ENCODE data around the gene UBD. TPM values are rescaled to one million over a fixed set of nuclear protein-coding genes. Genes with fewer than 3 reads are reported as not detected.
A peak's percentile ranks its signal among the peaks of the same experiment; 100 is the strongest.

Gene UBD
- total RNA-seq, 1 donor from 2014 or later, result not detected

DNA sequence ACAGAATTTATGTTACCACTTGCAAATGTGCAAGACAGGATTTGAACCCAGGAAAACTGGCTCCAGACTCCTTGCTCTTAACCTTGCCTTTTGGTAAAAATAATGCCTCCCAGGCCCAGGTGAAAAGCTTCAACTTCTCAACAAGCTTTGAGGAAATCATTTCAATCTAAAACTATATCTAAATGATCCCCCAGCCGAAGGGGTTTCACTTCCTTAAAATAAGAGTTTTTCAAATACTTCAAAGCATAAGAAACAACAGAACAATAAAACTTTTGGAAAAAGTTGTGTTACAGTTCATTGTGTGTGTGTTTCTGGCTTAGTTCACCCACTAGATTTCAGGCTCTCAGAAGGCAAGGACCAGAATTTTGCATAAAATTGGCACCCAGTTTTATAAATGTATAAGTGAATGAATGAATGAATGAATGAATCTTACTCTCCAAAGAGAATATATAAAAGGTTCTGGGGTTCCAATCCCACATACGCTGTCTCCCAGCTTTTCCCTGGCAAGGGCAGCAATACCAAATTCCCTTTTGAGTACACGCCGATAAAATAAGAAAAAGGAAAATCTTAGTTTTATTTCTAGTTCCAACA lies 30.8 kb upstream of the UBD start:
- Histone ChIP-seq H3K4me1 (no peaks in the 10 kb centered on the region), H3K27ac (no peak overlapping the region), H3K4me3 (no peak overlapping the region), H3K27me3 (no peaks in the 10 kb centered on the region), H3K9me3 (no peaks in the 10 kb centered on the region), H3K36me3 (no peaks in the 10 kb centered on the region)
- intact Hi-C loops (cut with DNase I), result no loop called here
- TF ChIP-seq, protein P1, sequence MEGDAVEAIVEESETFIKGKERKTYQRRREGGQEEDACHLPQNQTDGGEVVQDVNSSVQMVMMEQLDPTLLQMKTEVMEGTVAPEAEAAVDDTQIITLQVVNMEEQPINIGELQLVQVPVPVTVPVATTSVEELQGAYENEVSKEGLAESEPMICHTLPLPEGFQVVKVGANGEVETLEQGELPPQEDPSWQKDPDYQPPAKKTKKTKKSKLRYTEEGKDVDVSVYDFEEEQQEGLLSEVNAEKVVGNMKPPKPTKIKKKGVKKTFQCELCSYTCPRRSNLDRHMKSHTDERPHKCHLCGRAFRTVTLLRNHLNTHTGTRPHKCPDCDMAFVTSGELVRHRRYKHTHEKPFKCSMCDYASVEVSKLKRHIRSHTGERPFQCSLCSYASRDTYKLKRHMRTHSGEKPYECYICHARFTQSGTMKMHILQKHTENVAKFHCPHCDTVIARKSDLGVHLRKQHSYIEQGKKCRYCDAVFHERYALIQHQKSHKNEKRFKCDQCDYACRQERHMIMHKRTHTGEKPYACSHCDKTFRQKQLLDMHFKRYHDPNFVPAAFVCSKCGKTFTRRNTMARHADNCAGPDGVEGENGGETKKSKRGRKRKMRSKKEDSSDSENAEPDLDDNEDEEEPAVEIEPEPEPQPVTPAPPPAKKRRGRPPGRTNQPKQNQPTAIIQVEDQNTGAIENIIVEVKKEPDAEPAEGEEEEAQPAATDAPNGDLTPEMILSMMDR (IDR thresholded peaks at IDR 0.05), result no peak
- no peak for DNase-seq (ENCODE audit: low spot score in 2 of 2)

DNA sequence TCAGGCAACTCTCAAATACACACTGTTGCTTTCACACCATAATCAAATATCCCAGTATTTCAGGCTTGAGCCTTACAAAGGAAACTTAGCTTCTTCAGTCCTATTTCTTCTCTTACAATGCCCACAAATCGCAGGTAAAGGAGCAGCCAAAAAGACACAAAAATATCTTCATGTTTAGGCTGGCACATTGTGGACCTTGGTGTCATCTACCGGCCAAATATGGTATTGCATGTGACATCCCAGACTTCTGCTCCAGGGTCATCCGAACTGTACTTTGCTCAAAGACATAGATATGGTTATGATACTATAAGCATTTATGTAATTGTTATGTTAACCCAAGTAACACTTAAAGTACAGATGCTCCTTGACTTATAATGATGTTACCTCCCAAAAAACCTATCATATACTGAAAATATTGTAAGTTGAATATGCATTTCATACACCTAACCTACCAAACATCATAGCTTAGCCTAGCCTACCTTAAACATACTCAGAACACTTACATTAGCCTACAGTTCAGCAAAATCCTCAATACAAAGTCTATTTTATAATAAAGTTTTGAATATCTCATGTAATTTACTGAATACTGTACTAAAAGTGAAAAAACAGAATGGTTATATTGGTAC lies 30.0 kb upstream of the UBD start:
- intact Hi-C loops (cut with DNase I), result loop anchor here (5.0 kb wide), 1 partner anchor 902 kb away; no protein-coding TSS in a partner anchor
- Histone ChIP-seq H3K36me3 (no peaks in the 10 kb centered on the region), H3K27ac (no peak overlapping the region), H3K4me3 (no peak overlapping the region), H3K27me3 (no peaks in the 10 kb centered on the region), H3K4me1 (no peaks in the 10 kb centered on the region), H3K9me3 (no peaks in the 10 kb centered on the region)
- TF ChIP-seq, protein P1 (IDR thresholded peaks at IDR 0.05), result peak; percentile 60 to 89 (median 75)
- no peak for DNase-seq (ENCODE audit: low spot score in 2 of 2)

DNA sequence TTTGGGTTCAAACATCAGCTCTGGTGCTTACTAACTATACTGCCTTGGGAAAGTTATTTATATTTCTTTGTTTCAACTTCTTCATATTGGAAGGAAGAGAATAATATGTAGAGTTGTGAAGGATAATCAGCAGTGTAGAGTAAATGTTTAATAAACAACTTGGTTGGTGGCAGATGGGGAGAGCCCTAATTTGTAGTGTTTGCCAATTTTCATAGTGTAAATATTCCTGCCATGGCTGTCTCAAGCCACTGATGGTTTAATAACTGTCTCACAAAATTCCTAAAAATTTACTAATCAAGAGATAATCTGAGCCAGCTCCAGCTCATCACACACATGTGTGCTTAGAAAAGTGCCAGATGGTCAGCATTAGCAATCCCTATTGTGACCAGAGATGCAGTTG lies 25.3 kb upstream of the UBD start, which contains the start of gene OR2H2:
OR2H2 (plus strand) TSS at position 301 of the 400 bp plus-strand sequence. CDS start 2,824 bp downstream, outside the sequence.
- no peaks in the 10 kb centered on the region for H3K36me3 ChIP-seq
- no peaks in the 10 kb centered on the region for H3K27me3 ChIP-seq
- no peaks in the 10 kb centered on the region for H3K9me3 ChIP-seq
- TF ChIP-seq, protein P1 (IDR thresholded peaks at IDR 0.05), result no peak
- intact Hi-C loops (cut with DNase I), result loop anchor here (5.0 kb wide), 1 partner anchor 898 kb away; no protein-coding TSS in a partner anchor
- no peak within 1 kb of the TSS for H3K27ac ChIP-seq
- H3K4me1 ChIP-seq, result no peaks in the 10 kb centered on the region
- H3K4me3 ChIP-seq, result no peak within 1 kb of the TSS
- no peak for DNase-seq (ENCODE audit: low spot score in 2 of 2)

DNA sequence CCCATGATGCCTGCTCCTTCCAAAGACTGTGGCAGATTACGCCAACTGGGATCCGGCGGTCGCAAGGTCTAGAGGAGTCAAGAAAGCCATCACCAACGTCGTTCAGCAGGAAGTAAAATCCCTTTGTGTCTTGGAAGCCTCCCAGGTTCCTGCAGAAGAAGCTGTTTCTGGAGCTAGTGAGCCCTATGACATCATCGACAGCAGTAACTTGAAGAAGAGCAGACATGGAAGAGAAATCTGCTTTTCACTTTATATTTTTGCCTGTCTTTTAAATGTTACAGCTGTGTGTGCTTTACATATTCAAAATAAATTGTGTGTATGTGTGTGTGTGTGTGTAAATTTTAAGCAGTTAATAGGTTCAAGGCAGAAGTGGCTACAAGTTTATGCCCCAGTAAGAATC lies 18.0 kb upstream of the UBD start:
- Histone ChIP-seq H3K4me1 (no peaks in the 10 kb centered on the region), H3K9me3 (no peaks in the 10 kb centered on the region), H3K27me3 (no peaks in the 10 kb centered on the region), H3K36me3 (no peaks in the 10 kb centered on the region), H3K27ac (no peak overlapping the region), H3K4me3 (no peak overlapping the region)
- intact Hi-C loops (cut with DNase I), result no loop called here
- no peak for DNase-seq (ENCODE audit: low spot score in 2 of 2)
- TF ChIP-seq, protein P1 (IDR thresholded peaks at IDR 0.05), result no peak

DNA sequence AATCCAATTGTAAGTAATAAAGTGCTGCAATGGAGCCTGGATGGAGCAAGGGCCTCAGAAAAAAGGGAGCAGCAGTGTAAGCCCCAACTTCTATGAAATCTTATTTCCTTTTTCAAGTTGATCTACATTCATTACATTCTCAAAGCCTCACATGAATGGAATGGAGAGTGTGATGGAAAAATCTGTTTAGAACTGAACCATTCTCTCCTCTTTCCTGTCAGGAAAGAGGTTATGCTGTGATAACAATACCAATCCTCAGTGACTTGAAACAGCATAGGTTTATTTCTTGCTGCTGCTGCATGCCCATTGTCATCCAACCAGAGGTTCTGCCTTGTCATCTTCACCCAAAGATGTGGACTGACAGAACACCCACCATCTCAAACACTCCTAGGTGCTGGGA lies 16.5 kb upstream of the UBD start:
- no peaks in the 10 kb centered on the region for H3K4me1 ChIP-seq
- no peaks in the 10 kb centered on the region for H3K9me3 ChIP-seq
- TF ChIP-seq, protein P1 (IDR thresholded peaks at IDR 0.05), result no peak
- H3K4me3 ChIP-seq, result no peak overlapping the region
- intact Hi-C loops (cut with DNase I), result no loop called here
- H3K36me3 ChIP-seq, result no peaks in the 10 kb centered on the region
- H3K27ac ChIP-seq, result no peak overlapping the region
- DNase-seq (ENCODE audit: low spot score in 2 of 2), result no peak
- H3K27me3 ChIP-seq, result no peaks in the 10 kb centered on the region

Data from ascending aorta (tissue), 2 donors.